ENCODE data around the gene RNF149.
"Not testable (repeated sequence)": the region's sequence is repeated elsewhere in the genome, so short reads cannot be mapped to it uniquely, and the experiment has no call there.

DNA sequence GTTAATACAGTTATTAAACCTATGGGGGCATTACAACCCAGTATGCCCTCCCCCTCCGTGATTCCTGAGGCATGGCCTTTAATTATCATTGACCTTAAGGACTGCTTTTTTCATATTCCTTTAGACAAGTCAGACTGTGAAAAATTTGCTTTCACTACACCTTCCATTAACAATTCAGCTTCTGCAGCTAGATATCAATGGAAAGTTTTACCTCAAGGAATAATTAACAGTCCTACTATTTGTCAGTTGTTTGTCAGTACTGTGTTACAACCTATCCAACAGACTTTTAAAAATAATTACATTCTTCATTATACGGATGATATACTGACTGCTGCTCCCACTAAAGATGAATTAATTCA is 68.8 kb downstream of the RNF149 start:
- TF ChIP-seq POLR2AphosphoS5 (IDR thresholded peaks at IDR 0.05; ENCODE audit: insufficient read depth in 1 of 2, low read depth in 1 of 2) = not testable (repeated sequence)
- TF ChIP-seq, protein P1, sequence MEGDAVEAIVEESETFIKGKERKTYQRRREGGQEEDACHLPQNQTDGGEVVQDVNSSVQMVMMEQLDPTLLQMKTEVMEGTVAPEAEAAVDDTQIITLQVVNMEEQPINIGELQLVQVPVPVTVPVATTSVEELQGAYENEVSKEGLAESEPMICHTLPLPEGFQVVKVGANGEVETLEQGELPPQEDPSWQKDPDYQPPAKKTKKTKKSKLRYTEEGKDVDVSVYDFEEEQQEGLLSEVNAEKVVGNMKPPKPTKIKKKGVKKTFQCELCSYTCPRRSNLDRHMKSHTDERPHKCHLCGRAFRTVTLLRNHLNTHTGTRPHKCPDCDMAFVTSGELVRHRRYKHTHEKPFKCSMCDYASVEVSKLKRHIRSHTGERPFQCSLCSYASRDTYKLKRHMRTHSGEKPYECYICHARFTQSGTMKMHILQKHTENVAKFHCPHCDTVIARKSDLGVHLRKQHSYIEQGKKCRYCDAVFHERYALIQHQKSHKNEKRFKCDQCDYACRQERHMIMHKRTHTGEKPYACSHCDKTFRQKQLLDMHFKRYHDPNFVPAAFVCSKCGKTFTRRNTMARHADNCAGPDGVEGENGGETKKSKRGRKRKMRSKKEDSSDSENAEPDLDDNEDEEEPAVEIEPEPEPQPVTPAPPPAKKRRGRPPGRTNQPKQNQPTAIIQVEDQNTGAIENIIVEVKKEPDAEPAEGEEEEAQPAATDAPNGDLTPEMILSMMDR (IDR thresholded peaks at IDR 0.05) = not testable (repeated sequence)

Data from vagina (tissue), 2 donors.